GM18870 (cell line): ENCODE measurements around the gene UFC1.

Experiments used
- ATAC-seq: cut with Tn5 transposase; IDR thresholded peaks from one replicate; pipeline ENCODE4 v1.9.1; 2021; ENCODE audit warnings: moderate library complexity; ENCODE audit not compliant: unreplicated experiment

Gene UFC1

GRCh38 chr1:161133220-161133740 is 20.5 kb upstream of the UFC1 start:
- no peak for ATAC-seq

GRCh38 chr1:161137881-161138280 is 15.9 kb upstream of the UFC1 start:
- no peak for ATAC-seq

DNA sequence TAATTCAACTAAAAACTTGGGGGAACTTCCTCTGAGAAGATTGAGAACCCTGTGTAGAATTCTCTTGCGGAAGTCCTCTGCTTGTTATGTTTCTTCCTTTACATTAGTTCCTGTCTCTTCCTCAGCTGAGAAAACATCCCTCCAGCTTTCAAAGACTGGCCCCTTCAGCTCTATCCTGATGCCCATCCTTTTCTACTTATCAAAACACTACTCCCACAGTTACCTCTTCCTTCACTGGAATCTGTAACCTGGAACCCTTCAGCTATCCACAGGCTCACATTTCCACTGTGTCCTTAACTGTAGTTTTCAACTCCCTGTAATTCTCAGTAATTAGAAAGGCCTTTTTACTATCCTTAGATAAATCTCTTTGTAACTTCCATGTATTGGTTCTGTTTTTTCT is 15.3 kb upstream of the UFC1 start:
- ATAC-seq: no peak

DNA sequence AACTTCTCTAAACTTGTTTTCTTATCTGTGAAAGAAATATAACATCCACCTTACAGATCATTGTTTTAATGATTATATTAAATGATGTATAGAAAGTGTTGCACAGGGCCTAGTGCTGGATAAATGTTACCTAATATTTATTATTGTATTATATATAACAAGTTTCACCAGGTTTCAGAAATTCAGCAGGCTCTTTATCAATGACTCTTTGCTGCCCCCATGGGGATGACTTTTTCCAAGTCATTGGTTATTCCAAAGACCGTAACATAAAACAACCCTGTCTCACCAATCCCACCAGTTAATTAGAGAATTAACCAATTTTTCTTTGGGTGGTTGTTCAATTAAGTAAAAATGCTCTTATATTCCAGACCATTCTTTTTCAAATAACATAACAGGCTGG is 14.0 kb upstream of the UFC1 start:
- no peak for ATAC-seq

GRCh38 chr1:161140755-161141400 is 12.9 kb upstream of the UFC1 start:
- ATAC-seq: no peak

GRCh38 chr1:161145832-161146231 is 7.9 kb upstream of the UFC1 start:
- no peak for ATAC-seq

GRCh38 chr1:161153176-161153575 is 602 bp upstream of the UFC1 start:
- no peak for ATAC-seq

DNA sequence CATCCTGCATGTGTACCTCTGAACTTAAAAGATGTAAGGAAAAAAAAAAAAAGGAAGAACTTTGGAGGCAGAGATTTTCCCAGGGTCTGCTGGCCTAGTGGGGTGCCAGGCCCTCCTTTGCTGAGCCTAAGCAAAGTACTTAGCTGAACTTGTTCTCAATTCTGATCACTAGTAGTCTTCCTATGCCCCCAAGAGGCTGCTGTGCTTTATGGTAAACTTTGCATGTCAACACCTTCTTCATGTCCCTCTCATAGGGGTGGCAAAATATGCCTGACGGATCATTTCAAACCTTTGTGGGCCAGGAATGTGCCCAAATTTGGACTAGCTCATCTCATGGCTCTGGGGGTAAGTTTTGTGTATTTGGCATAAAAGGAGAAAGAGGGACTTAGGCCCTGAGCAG is 4.1 kb downstream of the UFC1 start:
- no peak for ATAC-seq

GRCh38 chr1:161158316-161159010 is 4.7 kb downstream of the UFC1 start:
- ATAC-seq: no peak

GRCh38 chr1:161159087-161159912 is 5.5 kb downstream of the UFC1 start, which contains the start of gene USP21:
Gene USP21, plus strand, starts transcription at chr1:161159500. Its CDS starts 1,141 bp downstream, at chr1:161160641.
- ATAC-seq: no peak

DNA sequence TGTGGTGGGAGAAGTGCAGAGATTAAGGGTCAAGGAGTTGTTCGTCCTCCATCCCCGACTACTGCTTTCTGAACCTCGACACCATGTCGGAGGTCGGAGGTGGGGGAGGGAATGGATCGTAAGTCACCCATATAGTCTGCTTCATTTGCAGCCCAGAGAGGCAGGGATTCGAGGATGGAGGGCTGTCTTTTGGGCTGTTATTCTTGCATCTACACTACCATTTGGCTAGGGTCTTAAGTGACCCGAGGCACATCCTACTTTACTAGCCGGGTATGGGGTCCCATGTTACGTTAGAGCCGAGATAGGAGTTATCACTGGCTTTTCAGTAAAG is 6.1 kb downstream of the UFC1 start:
- no peak for ATAC-seq

- ATAC-seq: no peak
Measured at GRCh38 chr1:161160671-161161145, 6.9 kb downstream of the UFC1 start.

GRCh38 chr1:161161652-161162051 is 7.9 kb downstream of the UFC1 start:
- ATAC-seq: no peak

DNA sequence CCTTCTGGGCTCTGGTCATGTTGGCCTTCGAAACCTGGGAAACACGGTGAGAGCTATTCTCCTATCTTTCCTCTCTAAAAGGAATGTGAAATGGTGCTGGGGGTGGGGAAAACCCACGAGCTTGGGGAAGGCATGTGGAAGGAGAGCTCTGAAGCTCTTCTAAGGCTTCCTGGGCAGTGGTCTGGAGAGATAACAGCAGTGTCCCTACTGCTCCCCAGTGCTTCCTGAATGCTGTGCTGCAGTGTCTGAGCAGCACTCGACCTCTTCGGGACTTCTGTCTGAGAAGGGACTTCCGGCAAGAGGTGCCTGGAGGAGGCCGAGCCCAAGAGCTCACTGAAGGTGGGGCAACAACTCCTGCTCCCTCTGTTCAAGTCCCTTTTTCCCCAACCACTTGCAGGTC is 8.3 kb downstream of the UFC1 start:
- ATAC-seq: no peak

- no peak for ATAC-seq
Measured at GRCh38 chr1:161162806-161163205, 9.0 kb downstream of the UFC1 start.

DNA sequence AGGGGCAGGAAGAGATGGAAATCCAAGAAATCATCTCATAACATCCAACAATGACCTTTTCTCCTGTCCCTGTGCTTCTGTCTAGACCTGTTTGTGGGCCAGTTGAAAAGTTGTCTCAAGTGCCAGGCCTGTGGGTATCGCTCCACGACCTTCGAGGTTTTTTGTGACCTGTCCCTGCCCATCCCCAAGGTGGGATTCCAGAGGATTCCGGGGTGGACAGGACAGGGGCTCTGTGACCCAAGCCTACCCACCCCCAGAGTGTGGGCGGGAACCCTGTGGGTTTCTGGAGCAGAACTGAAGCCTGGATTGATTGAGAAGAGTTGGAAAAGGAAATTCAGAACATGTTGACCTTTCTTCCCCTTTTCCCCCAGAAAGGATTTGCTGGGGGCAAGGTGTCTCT is 10.0 kb downstream of the UFC1 start:
- ATAC-seq: no peak

- no peak for ATAC-seq
Measured at GRCh38 chr1:161164901-161165610, 11.3 kb downstream of the UFC1 start.

DNA sequence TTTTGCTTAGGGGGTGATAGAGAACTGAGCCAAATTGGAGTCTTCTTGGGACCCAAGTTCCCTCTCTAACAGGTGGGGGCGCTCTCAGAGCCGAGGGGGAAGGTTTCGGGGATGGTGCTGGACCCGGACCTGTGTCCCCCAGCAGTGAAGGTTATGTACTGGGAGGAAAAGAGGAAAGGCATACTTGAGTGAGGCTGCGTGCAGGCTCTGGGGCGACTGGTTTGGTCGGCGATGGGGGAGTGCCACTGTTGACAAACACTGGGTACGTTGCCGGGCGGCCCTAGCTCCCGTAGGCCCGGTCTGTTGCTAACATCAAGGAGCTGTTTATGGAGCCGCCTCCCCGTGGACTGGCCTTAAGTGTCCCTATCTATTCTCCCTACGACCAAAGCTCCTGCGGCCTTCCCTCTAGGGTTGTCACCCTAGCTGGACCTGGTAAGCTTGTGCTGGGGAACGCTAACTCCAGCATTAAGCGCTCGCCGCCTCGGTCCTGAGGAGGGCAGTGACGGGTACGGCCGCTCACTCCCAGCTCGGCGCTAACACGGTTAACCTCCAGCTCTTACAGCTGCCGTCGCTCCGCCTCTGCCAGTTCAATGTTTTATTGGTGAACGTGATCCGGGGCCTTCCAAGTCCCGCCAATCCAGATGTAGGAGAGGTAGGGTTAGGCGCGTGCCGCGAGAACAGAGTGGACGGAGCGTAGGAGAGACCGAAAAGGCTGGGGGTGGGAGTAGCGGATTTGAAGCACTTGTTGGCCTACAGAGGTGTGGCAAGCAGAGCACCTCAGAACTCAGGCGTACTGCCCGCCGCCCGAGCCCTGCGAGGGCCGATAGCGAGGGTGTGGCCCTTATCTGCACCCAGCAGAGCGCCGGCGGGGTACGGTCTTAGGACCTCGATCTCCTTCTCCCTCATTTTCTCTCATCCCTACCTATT is 12.2 kb downstream of the UFC1 start, which contains the start of gene PPOX:
Gene PPOX (plus strand): TSS at position 685 of the 927 bp plus-strand sequence. CDS start 422 bp downstream, outside the sequence.
- ATAC-seq: peak; percentile 90

GRCh38 chr1:161166669-161167548 is 13.1 kb downstream of the UFC1 start:
- no peak for ATAC-seq
